DLD1 (cell line): Measurements from ENCODE around the gene KCNQ1.

ENCODE experiments used
- in situ Hi-C: cut with HindIII; loops from 2 replicates; pipeline ENCODE4 v1.10.0; 2017; ENCODE audit warnings: low sequenced_read_pairs

KCNQ1 gene

DNA sequence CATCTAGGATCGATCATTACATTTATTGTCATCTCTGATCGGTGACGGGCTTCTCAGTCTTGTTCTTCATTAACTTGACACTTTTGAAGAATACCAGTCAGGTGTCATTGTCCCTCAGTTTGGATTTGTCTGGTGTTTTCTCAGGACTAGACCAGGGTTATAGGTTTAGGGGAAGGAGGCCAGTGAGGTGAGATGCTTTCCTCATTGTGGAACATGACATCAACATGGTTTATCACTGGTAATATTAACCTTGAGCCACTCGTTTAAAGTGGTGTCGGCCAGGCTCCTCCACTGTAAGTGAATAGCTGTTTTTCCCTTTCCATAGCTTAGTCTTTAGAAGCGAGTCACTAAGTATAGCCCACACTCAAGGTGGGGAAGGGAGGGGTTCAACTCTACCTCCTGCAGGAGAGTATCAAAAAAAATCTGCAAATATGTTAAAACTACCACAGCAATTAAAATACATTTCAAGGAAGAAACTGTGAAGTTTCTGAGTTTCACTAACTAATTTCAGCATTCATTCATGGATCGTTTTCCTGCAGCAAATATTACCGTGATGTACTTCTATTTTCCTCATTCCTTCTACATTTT, 213.0 kb downstream of the KCNQ1 start:
- in situ Hi-C loops: no loop called here

- in situ Hi-C loops: no loop called here
Measured at GRCh38 chr11:2660357-2660939, 215.6 kb downstream of the KCNQ1 start.

- in situ Hi-C loops: no loop called here
Measured at GRCh38 chr11:2661173-2662023, 216.6 kb downstream of the KCNQ1 start.

- in situ Hi-C loops: no loop called here
Measured at GRCh38 chr11:2662024-2662312, 217.2 kb downstream of the KCNQ1 start.

DNA sequence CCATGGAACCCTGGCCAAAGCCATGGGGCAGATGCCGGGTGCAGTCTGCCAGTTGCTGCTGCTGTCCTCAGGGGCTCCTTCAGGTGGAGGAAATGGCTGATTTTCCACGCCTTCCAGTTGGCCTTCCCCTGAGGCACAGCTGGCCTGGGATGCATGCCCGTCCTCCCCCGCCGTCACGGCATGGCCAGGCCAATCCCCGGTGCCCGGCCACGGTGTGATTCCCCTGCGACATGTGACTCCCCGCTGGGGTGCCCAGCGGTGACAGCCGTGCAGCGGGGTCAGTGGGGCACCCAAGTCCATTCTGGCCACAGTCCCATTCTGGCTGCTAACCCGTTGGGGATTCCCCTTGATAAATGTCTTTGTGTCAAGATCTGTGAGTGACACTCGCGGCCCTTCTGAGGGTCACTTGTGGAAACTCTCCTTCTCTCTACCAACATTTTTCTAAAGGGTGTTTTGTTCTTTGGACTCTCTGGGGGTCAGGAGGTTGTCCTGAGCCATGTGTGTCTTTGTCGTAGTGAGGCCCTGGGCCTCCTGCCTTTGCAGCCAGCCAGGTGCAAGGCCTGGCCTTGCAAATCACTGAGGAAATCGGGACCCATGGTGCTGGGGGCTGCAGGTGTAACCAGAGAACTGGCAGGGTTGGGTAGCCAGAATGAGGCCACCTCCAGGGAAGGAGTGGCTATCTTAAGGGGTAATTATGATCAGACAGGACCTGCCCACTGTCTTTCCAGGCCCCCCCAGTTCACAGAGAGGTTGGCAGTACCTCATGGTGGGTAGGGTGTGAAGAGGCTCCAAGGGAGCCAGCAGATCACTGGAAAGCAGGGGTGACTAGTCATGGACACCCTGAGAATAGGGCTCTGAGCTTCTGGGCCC, 217.9 kb downstream of the KCNQ1 start:
- in situ Hi-C loops: no loop called here

GRCh38 chr11:2663506-2663905, 218.7 kb downstream of the KCNQ1 start:
- in situ Hi-C loops: no loop called here

DNA sequence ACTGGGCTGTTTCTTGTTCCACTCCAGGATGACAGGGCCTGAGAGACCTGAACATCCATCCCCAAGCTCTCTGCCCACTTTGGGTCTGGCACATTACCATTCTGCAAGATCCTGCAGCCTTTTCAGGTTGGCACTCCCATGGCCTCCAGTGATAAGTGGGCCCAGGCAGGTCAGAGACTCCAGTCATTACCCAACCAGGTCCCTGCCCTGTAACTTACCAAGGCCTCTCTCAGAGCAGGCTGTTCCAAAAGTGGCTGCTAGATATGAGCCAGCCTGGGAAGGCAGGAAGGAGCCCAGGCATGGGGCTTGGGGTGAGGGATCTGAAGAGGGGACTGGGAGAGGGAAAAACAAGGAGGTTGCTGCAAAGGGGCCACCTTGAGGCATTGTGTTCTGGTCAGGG, 219.1 kb downstream of the KCNQ1 start:
- in situ Hi-C loops: no loop called here

- in situ Hi-C loops: no loop called here
Measured at GRCh38 chr11:2664376-2664775, 219.6 kb downstream of the KCNQ1 start.

- in situ Hi-C loops: no loop called here
Measured at GRCh38 chr11:2664791-2665525, 220.2 kb downstream of the KCNQ1 start.

GRCh38 chr11:2665526-2666400, 221.0 kb downstream of the KCNQ1 start:
- in situ Hi-C loops: no loop called here

- in situ Hi-C loops: no loop called here
Measured at GRCh38 chr11:2666401-2666741, 221.6 kb downstream of the KCNQ1 start.

GRCh38 chr11:2666828-2667570, 222.2 kb downstream of the KCNQ1 start:
- in situ Hi-C loops: no loop called here

DNA sequence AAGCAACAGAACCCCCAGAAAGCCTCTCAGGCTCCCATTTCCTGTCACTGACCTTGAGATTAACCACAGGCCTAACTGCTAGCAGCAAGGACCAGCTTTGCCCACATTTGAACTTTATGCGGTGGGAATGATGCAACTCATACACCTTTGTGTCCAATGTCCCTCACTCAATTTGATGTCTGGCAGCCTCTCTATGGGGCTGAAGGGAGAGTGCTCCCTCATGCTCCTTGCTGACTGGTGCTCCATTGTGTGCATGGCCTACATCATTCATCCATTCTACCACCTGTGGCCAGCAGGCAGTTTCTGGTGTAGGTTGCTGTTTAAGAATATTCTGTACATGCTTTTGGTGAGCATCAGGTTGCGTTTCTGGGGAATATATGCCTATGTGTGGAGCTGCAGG, 223.1 kb downstream of the KCNQ1 start:
- in situ Hi-C loops: no loop called here

DNA sequence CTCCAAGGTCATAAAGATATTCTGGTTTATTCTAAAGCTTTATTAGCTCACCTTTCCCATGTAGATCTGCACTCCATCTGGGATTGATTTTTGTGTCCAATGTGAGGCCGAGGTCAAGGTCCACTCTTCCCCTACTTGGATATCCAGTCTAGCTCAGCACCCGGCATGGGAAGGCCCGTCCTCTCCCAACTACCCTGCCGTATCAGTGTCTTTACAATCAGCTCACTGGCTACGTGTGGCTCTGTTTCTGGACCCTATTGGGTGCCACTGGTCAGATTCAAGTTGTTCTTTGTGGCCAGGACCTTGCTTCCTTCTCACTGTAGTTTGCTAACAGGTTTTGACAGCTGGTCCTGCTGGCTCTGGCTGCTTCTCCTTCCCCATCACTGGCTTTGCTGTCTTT, 224.1 kb downstream of the KCNQ1 start:
- in situ Hi-C loops: no loop called here

- in situ Hi-C loops: no loop called here
Measured at GRCh38 chr11:2669634-2670469, 225.0 kb downstream of the KCNQ1 start.

DNA sequence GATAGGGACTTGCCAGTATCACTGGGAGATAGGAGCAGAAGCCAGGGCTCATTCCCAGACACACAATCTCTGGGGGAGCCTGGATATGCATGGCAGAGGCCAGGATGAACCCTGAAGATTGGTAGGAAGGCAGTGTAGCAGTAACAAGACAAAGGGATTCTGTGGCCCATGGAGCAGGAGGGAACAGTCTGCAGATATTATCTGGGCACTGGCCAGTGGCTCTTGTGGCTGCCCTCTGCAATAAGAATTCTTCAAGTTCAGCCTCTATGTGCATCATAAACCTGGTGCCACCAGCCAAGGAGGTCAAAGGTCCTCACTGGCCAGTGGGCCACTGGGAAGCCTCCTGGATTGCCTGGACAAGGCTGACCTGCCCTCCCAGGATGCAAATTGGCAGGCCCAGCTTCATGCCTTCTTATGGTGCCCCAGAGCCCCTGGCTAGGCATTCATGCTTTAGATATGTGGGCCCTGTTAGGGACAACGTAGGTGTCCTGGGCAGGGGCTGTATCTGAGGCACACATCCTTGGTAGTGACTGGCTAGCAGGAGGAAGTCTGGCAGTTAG, 225.8 kb downstream of the KCNQ1 start:
- in situ Hi-C loops: no loop called here

DNA sequence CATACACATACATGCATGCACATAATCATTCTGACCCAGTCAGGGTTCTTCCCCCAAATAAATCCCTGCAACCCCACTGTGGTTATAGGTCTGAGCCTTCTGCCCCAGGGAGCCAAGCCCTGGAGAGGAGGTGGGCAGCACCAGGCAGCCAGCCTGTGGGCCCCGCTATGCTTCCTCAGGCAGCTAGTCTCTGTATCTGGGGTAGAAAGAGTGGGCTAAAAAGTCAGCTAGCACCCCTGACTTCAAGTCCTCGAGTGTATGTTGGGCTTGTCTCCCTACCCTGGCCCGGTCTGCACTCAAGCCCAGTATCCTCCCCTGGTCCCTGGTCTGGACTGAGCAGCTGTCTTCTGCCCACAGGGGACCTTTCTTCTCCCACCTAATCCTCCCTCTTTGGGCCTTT, 226.9 kb downstream of the KCNQ1 start:
- in situ Hi-C loops: no loop called here
